ENCODE measurements around the gene STON2.

STON2 gene

GRCh38 chr14:81398196-81398891 lies 1.8 kb downstream of the STON2 start:
- DNase-seq (ENCODE audit: low read depth), result no peak

GRCh38 chr14:81396113-81396512 lies 4.0 kb downstream of the STON2 start:
- H3K4me3 ChIP-seq (replicated peaks; ENCODE audit: low read depth, low read length), result no peak overlapping the region
- TF ChIP-seq CTCF (IDR thresholded peaks at IDR 0.05; ENCODE audit: low read length, missing control alignments), result no peak
- DNase-seq (ENCODE audit: low read depth), result no peak

More at GRCh38 chr14:81398196-81398891, 1.8 kb downstream of the STON2 start:
- TF ChIP-seq CTCF (IDR thresholded peaks at IDR 0.05; ENCODE audit: low read length, missing control alignments), result no peak
- no peak overlapping the region for H3K4me3 ChIP-seq (replicated peaks; ENCODE audit: low read depth, low read length)

- TF ChIP-seq CTCF (IDR thresholded peaks at IDR 0.05; ENCODE audit: low read length, missing control alignments), result no peak
- H3K4me3 ChIP-seq (replicated peaks; ENCODE audit: low read depth, low read length), result no peak overlapping the region
- DNase-seq (ENCODE audit: low read depth), result no peak
Observed at GRCh38 chr14:81394739-81395138, 5.4 kb downstream of the STON2 start.

GRCh38 chr14:81392976-81393643 lies 7.0 kb downstream of the STON2 start:
- DNase-seq (ENCODE audit: low read depth), result no peak
- no peak overlapping the region for H3K4me3 ChIP-seq (replicated peaks; ENCODE audit: low read depth, low read length)
- no peak for TF ChIP-seq CTCF (IDR thresholded peaks at IDR 0.05; ENCODE audit: low read length, missing control alignments)

GRCh38 chr14:81392052-81392451 lies 8.1 kb downstream of the STON2 start:
- no peak for DNase-seq (ENCODE audit: low read depth)
- no peak for TF ChIP-seq CTCF (IDR thresholded peaks at IDR 0.05; ENCODE audit: low read length, missing control alignments)

GRCh38 chr14:81390696-81391095 lies 9.4 kb downstream of the STON2 start:
- no peak for TF ChIP-seq CTCF (IDR thresholded peaks at IDR 0.05; ENCODE audit: low read length, missing control alignments)
- no peak for DNase-seq (ENCODE audit: low read depth)
- H3K4me3 ChIP-seq (replicated peaks; ENCODE audit: low read depth, low read length), result no peak overlapping the region

More at GRCh38 chr14:81392052-81392451, 8.1 kb downstream of the STON2 start:
- no peak overlapping the region for H3K4me3 ChIP-seq (replicated peaks; ENCODE audit: low read depth, low read length)

Measured in fibroblast of pulmonary artery (primary cell).